GM18951 (cell line): ENCODE measurements around the gene MAP3K5.

ENCODE experiments used
- POLR2A ChIP-seq: IDR thresholded peaks from 4 replicates; pipeline ENCODE4 v1.6.1; 2011; ENCODE audit warnings: mild to moderate bottlenecking; ENCODE audit not compliant: insufficient read length, insufficient read depth; ENCODE audit errors: extremely low read depth
- in situ Hi-C: fragments of 300-500 bp; cut with MboI; formaldehyde crosslinking; loops from one replicate; pipeline ENCODE4 v1.12.0; 2022; ENCODE audit warnings: low sequenced_read_pairs, mixed read lengths, inconsistent platforms; ENCODE audit not compliant: unreplicated experiment

The MAP3K5 gene

GRCh38 chr6:136582711-136583471 is 209.4 kb downstream of the MAP3K5 start:
- in situ Hi-C loops = no loop called here
- TF ChIP-seq POLR2A = no peak

- in situ Hi-C loops = no loop called here
- no peak for TF ChIP-seq POLR2A
These were observed 212.5 kb downstream of the MAP3K5 start for GRCh38 chr6:136579800-136580199.

GRCh38 chr6:136576821-136577220 is 215.5 kb downstream of the MAP3K5 start:
- TF ChIP-seq POLR2A = no peak
- in situ Hi-C loops = no loop called here

- in situ Hi-C loops = no loop called here
- TF ChIP-seq POLR2A = no peak
These were observed 220.8 kb downstream of the MAP3K5 start for GRCh38 chr6:136571496-136571895.

GRCh38 chr6:136571065-136571464 is 221.2 kb downstream of the MAP3K5 start:
- no peak for TF ChIP-seq POLR2A
- in situ Hi-C loops = no loop called here

- in situ Hi-C loops = no loop called here
- TF ChIP-seq POLR2A = no peak
These were observed 224.1 kb downstream of the MAP3K5 start for GRCh38 chr6:136568129-136568528.

GRCh38 chr6:136567688-136568087 is 224.6 kb downstream of the MAP3K5 start:
- TF ChIP-seq POLR2A = no peak
- in situ Hi-C loops = no loop called here

- in situ Hi-C loops = no loop called here
- TF ChIP-seq POLR2A = no peak
These were observed 225.4 kb downstream of the MAP3K5 start for GRCh38 chr6:136566851-136567250.

GRCh38 chr6:136566007-136566487 is 226.2 kb downstream of the MAP3K5 start:
- TF ChIP-seq POLR2A = no peak
- in situ Hi-C loops = no loop called here

GRCh38 chr6:136564180-136564579 is 228.1 kb downstream of the MAP3K5 start:
- in situ Hi-C loops = no loop called here
- no peak for TF ChIP-seq POLR2A

- in situ Hi-C loops = no loop called here
- no peak for TF ChIP-seq POLR2A
These were observed 228.7 kb downstream of the MAP3K5 start for GRCh38 chr6:136563386-136564152.

- in situ Hi-C loops = no loop called here
- TF ChIP-seq POLR2A = no peak
These were observed 230.1 kb downstream of the MAP3K5 start for GRCh38 chr6:136562211-136562610.

GRCh38 chr6:136553166-136553787 is 239.0 kb downstream of the MAP3K5 start:
- TF ChIP-seq POLR2A = no peak
- in situ Hi-C loops = no loop called here
